Stimulated activated CD4-positive, alpha-beta T cell treated with anti-CD3 and anti-CD28 coated beads, TNF-alpha, amount 100 ng/mL, for 24 hours (primary cell): Measurements from ENCODE around the gene SCFD2.

ENCODE experiments used
- DNase-seq, 3 experiments: peaks; one replicate each; pipeline ENCODE4 v3.0.0-alpha.2; 2020; ENCODE audit warnings: low read depth in 3 of 3

SCFD2 gene

GRCh38 chr4:52883183-52883621 lies 482.7 kb downstream of the SCFD2 start:
- DNase-seq, result no peak

- no peak for DNase-seq
Observed at GRCh38 chr4:52880994-52881393, 484.9 kb downstream of the SCFD2 start.

GRCh38 chr4:52879471-52879870 lies 486.4 kb downstream of the SCFD2 start:
- no peak for DNase-seq

- no peak for DNase-seq
Observed at GRCh38 chr4:52877694-52878093, 488.2 kb downstream of the SCFD2 start.

GRCh38 chr4:52877036-52877435 lies 488.8 kb downstream of the SCFD2 start:
- no peak for DNase-seq

GRCh38 chr4:52876069-52876468 lies 489.8 kb downstream of the SCFD2 start:
- no peak for DNase-seq

- DNase-seq, result no peak
Observed at GRCh38 chr4:52874948-52875347, 490.9 kb downstream of the SCFD2 start.

GRCh38 chr4:52873861-52874343 lies 492.0 kb downstream of the SCFD2 start:
- DNase-seq, result no peak

GRCh38 chr4:52873191-52873590 lies 492.7 kb downstream of the SCFD2 start:
- no peak for DNase-seq

GRCh38 chr4:52870225-52870624 lies 495.6 kb downstream of the SCFD2 start:
- DNase-seq, result no peak

GRCh38 chr4:52869656-52870055 lies 496.2 kb downstream of the SCFD2 start:
- DNase-seq, result no peak

- no peak for DNase-seq
Observed at GRCh38 chr4:52869196-52869595, 496.7 kb downstream of the SCFD2 start.

- no peak for DNase-seq
Observed at GRCh38 chr4:52868133-52868532, 497.7 kb downstream of the SCFD2 start.

- DNase-seq, result no peak
Observed at GRCh38 chr4:52867163-52867562, 498.7 kb downstream of the SCFD2 start.

GRCh38 chr4:52866734-52867133 lies 499.1 kb downstream of the SCFD2 start:
- no peak for DNase-seq

- DNase-seq, result no peak
Observed at GRCh38 chr4:52865300-52865699, 500.6 kb downstream of the SCFD2 start.

- no peak for DNase-seq
Observed at GRCh38 chr4:52864793-52865192, 501.1 kb downstream of the SCFD2 start.

- DNase-seq, result no peak
Observed at GRCh38 chr4:52863324-52863723, 502.5 kb downstream of the SCFD2 start.

GRCh38 chr4:52862639-52863161 lies 503.2 kb downstream of the SCFD2 start:
- no peak for DNase-seq

GRCh38 chr4:52861879-52862616 lies 503.8 kb downstream of the SCFD2 start, which contains the start of gene RASL11B:
Gene RASL11B (plus strand): TSS chr4:52862317. CDS start chr4:52862508, 191 bp downstream.
- DNase-seq, result peak; percentile 68 to 83 (median 76)

GRCh38 chr4:52861171-52861823 lies 504.6 kb downstream of the SCFD2 start:
- DNase-seq, result no peak

- DNase-seq, result no peak
Observed at GRCh38 chr4:52860361-52860760, 505.5 kb downstream of the SCFD2 start.

- no peak for DNase-seq
Observed at GRCh38 chr4:52856801-52857200, 509.1 kb downstream of the SCFD2 start.
